ENCODE data around the gene PRKCE. TPM values are rescaled to one million over a fixed set of nuclear protein-coding genes. Genes with fewer than 3 reads are reported as not detected.

Gene PRKCE
- total RNA-seq, 2 experiments from 2014 or later = 17.0 to 42.1 TPM

DNA sequence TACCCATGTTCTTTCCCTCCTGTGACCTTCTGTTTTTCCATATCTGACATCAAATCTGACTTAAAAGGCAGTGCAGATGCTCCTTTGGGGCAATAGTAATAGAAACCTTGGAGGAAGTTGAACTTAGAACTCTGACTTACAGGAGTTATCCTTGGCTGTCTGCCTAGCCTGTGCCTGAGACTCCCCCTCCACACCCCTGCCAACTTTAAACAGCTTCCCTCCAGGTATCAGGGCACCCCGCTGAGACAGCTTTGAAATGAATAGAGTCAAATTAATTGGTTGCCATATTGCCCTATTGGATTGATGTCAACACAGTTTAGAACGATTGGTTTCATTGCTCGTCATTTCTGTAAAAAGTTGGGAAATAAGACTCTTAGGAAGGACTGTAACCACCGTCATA, 322.0 kb downstream of the PRKCE start:
- POLR2A ChIA-PET = no interaction called here
- Histone ChIP-seq H4K20me1 (ENCODE audit: insufficient read depth, low read length) (no peaks in the 10 kb centered on the region), H3K4me2 (ENCODE audit: low read length) (no peak overlapping the region), H3K27ac (ENCODE audit: low read depth, low read length, poor library complexity, severe bottlenecking) (no peak overlapping the region), H3K79me2 (ENCODE audit: insufficient read depth, low read depth, low read length) (no peaks in the 10 kb centered on the region), H3K4me1 (ENCODE audit: insufficient read depth, low read length, poor library complexity, severe bottlenecking) (no peaks in the 10 kb centered on the region), H3K4me3 (ENCODE audit: low read depth, low read length, poor library complexity, severe bottlenecking) (no peak overlapping the region), H3K36me3 (ENCODE audit: insufficient read depth, low read length) (no peaks in the 10 kb centered on the region), H3K9me2 (ENCODE audit: insufficient read depth, low read length) (no peaks in the 10 kb centered on the region), H3K9me3 (ENCODE audit: low read length) (no peaks in the 10 kb centered on the region), H2AFZ (ENCODE audit: low read length) (no peak overlapping the region)
- CTCF ChIA-PET (ENCODE audit: unreplicated experiment) = no interaction called here
- no TSS peak for BruUV-seq (replicated peaks)
- TF ChIP-seq, protein P1, sequence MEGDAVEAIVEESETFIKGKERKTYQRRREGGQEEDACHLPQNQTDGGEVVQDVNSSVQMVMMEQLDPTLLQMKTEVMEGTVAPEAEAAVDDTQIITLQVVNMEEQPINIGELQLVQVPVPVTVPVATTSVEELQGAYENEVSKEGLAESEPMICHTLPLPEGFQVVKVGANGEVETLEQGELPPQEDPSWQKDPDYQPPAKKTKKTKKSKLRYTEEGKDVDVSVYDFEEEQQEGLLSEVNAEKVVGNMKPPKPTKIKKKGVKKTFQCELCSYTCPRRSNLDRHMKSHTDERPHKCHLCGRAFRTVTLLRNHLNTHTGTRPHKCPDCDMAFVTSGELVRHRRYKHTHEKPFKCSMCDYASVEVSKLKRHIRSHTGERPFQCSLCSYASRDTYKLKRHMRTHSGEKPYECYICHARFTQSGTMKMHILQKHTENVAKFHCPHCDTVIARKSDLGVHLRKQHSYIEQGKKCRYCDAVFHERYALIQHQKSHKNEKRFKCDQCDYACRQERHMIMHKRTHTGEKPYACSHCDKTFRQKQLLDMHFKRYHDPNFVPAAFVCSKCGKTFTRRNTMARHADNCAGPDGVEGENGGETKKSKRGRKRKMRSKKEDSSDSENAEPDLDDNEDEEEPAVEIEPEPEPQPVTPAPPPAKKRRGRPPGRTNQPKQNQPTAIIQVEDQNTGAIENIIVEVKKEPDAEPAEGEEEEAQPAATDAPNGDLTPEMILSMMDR (conservative IDR thresholded peaks at IDR 0.05; ENCODE audit: low read length) = no peak
- TF ChIP-seq EZH2phosphoT487 (IDR thresholded peaks at IDR 0.05; ENCODE audit: borderline replicate concordance, low read depth, low read length) = no peak
- intact Hi-C loops (cut with micrococcal nuclease; ENCODE audit: unreplicated experiment) = no loop called here
- DNase-seq (ENCODE audit: low spot score) = no peak

DNA sequence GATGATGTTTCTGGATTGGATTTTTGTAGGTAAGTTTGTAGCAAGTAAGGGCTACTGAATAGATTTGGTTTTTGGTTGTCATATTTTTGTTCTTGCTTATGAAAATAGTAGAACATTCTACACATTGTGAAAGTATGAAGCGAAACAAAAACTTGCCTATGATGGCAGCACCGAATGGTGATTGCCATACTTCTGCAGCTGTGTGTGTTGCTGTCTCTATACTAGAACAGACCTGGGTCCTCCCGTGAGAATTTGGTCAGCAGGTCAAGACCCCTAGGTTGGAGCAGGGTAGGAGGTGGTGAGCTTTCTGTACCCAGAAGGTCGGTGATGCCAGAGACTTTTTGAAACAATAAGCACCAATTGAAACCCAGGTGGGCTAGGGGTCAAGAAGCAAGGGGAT, 322.6 kb downstream of the PRKCE start:
- CTCF ChIA-PET (ENCODE audit: unreplicated experiment) = no interaction called here
- TF ChIP-seq, protein P1 (conservative IDR thresholded peaks at IDR 0.05; ENCODE audit: low read length) = no peak
- TF ChIP-seq EZH2phosphoT487 (IDR thresholded peaks at IDR 0.05; ENCODE audit: borderline replicate concordance, low read depth, low read length) = no peak
- Histone ChIP-seq H3K9me3 (ENCODE audit: low read length) (no peaks in the 10 kb centered on the region), H2AFZ (ENCODE audit: low read length) (no peak overlapping the region), H3K4me2 (ENCODE audit: low read length) (no peak overlapping the region), H3K27ac (ENCODE audit: low read depth, low read length, poor library complexity, severe bottlenecking) (no peak overlapping the region), H3K9me2 (ENCODE audit: insufficient read depth, low read length) (no peaks in the 10 kb centered on the region), H3K4me1 (ENCODE audit: insufficient read depth, low read length, poor library complexity, severe bottlenecking) (no peaks in the 10 kb centered on the region), H3K36me3 (ENCODE audit: insufficient read depth, low read length) (no peaks in the 10 kb centered on the region), H3K4me3 (ENCODE audit: low read depth, low read length, poor library complexity, severe bottlenecking) (no peak overlapping the region), H4K20me1 (ENCODE audit: insufficient read depth, low read length) (no peaks in the 10 kb centered on the region), H3K79me2 (ENCODE audit: insufficient read depth, low read depth, low read length) (no peaks in the 10 kb centered on the region)
- POLR2A ChIA-PET = no interaction called here
- no TSS peak for BruUV-seq (replicated peaks)
- DNase-seq (ENCODE audit: low spot score) = no peak
- intact Hi-C loops (cut with micrococcal nuclease; ENCODE audit: unreplicated experiment) = no loop called here

DNA sequence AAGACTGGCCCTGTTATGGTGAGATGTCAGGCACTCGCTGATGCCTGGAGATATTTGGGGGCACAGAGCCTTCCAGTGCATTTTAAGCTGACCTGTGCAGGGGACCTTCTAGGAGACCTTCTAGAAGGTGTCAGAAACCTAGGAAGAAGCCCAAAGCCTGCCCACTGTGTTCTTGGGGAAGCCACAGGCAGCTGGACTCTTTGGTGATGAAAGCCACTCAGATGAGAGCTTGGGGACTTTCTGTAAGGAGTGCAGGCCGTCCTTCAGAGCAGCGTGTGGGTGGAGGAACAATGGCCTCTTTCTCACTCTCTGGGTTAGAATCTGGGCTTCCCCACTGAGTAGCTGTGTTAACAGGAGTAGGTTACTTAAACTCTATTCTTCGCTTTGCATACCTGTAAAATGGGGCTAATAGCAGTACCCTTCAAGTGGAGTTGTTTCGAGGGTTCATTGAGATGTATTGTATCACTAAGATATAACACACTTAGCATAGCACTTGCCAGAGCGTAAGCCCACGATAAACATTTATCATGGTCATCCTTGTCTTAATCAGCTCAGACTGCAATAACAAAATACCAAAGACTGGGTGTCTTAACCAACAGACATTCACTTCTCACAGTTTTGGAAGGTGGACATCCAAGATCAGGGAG, 323.4 kb downstream of the PRKCE start:
- DNase-seq (ENCODE audit: low spot score) = no peak
- H3K79me2 ChIP-seq (ENCODE audit: insufficient read depth, low read depth, low read length) = no peaks in the 10 kb centered on the region
- TF ChIP-seq, protein P1 (conservative IDR thresholded peaks at IDR 0.05; ENCODE audit: low read length) = no peak
- no peak for TF ChIP-seq EZH2phosphoT487 (IDR thresholded peaks at IDR 0.05; ENCODE audit: borderline replicate concordance, low read depth, low read length)
- no peak overlapping the region for H3K27ac ChIP-seq (ENCODE audit: low read depth, low read length, poor library complexity, severe bottlenecking)
- no peaks in the 10 kb centered on the region for H4K20me1 ChIP-seq (ENCODE audit: insufficient read depth, low read length)
- no peak overlapping the region for H2AFZ ChIP-seq (ENCODE audit: low read length)
- no peak overlapping the region for H3K4me3 ChIP-seq (ENCODE audit: low read depth, low read length, poor library complexity, severe bottlenecking)
- CTCF ChIA-PET (ENCODE audit: unreplicated experiment) = no interaction called here
- H3K9me3 ChIP-seq (ENCODE audit: low read length) = no peaks in the 10 kb centered on the region
- H3K4me2 ChIP-seq (ENCODE audit: low read length) = no peak overlapping the region
- POLR2A ChIA-PET = interaction anchor here (0.6 kb wide), 1 partner anchor 408 kb away, joined by 3 read pairs; no protein-coding TSS in a partner anchor
- H3K9me2 ChIP-seq (ENCODE audit: insufficient read depth, low read length) = no peaks in the 10 kb centered on the region
- intact Hi-C loops (cut with micrococcal nuclease; ENCODE audit: unreplicated experiment) = no loop called here
- no peaks in the 10 kb centered on the region for H3K4me1 ChIP-seq (ENCODE audit: insufficient read depth, low read length, poor library complexity, severe bottlenecking)
- no TSS peak for BruUV-seq (replicated peaks)
- H3K36me3 ChIP-seq (ENCODE audit: insufficient read depth, low read length) = no peaks in the 10 kb centered on the region

Data from OCI-LY7 (cell line).